Measurements from ENCODE around the gene HSD17B12. TPM values are rescaled to one million over a fixed set of nuclear protein-coding genes. Genes with fewer than 3 reads are reported as not detected.

HSD17B12 gene
- polyA plus RNA-seq, 3 donors: 20.4 to 62.4 (median 39.4) TPM

DNA sequence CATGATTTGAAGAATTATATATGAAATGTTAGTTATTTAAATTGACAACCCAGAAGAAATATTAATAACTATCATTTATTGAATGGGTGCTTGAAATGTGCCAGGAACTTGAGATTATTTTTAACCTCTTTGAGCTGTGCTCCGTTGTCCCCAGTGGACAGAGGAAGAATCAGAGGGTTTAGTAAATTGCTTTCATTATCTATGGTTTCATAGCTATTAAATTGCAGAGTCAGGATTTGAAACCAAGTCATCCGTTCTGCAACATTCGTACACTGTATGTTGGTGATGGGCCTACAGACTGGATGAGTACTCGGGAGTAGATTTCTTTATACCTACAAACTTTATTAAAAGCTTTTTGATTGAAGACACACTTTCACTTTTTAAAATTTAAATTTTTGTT lies 4.9 kb downstream of the HSD17B12 start:
- H3K27ac ChIP-seq (ENCODE audit: low read depth, low read length): no peak overlapping the region
- WGBS, 3 donors: 62 to 77% (median 71%) methylated on average over 4 of the region's 4 CpGs

DNA sequence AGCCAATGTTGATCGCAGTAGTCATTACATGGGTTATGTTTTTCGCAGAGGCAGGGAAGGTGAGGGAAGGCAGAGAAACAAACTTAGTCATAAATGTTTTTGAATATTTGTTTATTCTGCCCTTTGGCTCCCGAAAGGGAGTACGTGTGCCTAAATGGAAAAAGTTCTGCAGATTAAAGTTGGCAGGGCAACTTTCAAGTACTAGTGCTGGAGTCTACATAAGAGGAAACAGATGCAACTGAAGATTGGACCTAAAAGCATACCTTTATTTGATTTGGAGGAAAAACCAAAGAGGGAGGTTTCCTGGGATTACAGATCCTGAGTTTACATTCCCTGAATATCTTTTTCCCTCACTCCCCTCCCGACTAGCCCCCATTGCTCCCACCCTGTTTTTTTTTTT lies 5.7 kb downstream of the HSD17B12 start:
- 59 to 65% (median 63%) methylated on average over 5 of the region's 5 CpGs for WGBS, 3 donors
- no peak overlapping the region for H3K27ac ChIP-seq (ENCODE audit: low read depth, low read length)

DNA sequence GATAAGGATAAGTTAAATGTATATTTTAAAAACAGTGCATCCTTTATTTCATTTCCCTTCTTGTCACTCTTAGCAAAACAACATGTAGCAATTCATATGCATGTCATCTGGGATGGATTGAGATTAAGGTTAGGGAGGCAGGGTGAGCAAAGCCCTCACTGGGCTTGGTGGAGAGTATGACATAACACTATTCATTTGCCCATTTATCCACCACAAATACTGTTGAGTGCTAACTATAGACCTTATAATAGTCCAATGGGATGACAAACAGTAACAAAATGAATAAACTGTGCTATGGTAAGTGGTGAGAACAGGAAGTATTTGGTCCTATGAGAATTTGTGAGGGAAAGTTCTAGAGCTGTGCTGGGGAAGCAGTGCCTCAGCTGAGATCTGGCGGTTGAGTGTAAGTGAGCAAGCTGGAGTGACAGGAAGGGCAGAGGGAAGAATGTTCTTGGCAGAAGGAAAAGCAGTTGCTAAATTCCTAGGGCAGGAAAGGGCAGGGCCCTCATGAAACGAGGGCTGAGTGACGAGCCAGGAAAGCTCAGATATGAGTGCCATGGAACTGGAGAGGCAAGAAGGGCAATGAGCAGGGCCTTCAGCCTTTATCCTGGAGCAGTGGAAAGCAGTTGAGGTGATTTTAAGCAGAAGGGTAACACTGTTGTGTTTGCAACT lies 6.7 kb downstream of the HSD17B12 start:
- no peak overlapping the region for H3K27ac ChIP-seq (ENCODE audit: low read depth, low read length)
- 18 to 54% (median 21%) methylated on average over 3 of the region's 3 CpGs for WGBS, 3 donors

DNA sequence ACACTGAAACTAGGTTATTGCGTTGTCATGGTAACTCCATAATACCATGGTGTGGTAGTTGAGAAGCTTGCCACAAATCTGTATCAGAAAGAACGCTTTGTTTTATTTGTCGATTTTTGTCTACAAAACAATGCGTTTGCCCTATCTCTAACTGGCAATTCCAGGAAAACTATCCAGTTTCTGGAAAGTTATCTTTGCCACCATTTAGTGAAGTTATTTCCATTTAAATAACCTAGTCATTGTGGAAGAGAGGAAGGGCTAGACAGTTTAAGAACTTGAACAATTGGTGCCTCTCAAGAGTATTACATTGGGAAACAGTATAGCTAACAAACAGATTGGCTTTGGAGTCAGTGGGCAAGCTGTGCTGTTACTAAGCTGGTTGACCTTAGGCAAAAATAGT lies 7.9 kb downstream of the HSD17B12 start:
- WGBS, 3 donors: 65 to 73% (median 71%) methylated on average over 4 of the region's 4 CpGs
- H3K27ac ChIP-seq (ENCODE audit: low read depth, low read length): no peak overlapping the region

DNA sequence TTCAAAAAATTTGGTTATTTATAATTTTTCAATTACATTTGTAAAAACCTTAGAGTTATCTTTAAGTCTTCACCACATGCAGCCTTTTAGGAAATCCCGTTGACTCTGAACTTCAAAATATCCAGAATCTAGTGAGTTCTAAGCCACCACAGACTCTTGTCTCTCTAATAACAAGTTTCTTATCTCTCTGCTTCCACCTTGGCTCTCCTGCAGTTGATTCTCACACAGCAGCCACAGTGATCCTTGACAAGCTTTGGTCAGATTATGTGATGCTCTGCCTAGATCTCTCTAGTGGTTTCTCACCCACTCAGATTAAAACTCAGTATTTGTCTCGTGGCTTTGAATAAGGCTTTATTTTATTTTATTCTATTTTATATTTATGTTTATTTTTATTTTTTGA lies 8.6 kb downstream of the HSD17B12 start:
- whole genome bisulfite sequencing, 3 donors: 87 to 91% (median 88%) methylated on average over 2 of the region's 2 CpGs
- no peak overlapping the region for H3K27ac ChIP-seq (ENCODE audit: low read depth, low read length)

DNA sequence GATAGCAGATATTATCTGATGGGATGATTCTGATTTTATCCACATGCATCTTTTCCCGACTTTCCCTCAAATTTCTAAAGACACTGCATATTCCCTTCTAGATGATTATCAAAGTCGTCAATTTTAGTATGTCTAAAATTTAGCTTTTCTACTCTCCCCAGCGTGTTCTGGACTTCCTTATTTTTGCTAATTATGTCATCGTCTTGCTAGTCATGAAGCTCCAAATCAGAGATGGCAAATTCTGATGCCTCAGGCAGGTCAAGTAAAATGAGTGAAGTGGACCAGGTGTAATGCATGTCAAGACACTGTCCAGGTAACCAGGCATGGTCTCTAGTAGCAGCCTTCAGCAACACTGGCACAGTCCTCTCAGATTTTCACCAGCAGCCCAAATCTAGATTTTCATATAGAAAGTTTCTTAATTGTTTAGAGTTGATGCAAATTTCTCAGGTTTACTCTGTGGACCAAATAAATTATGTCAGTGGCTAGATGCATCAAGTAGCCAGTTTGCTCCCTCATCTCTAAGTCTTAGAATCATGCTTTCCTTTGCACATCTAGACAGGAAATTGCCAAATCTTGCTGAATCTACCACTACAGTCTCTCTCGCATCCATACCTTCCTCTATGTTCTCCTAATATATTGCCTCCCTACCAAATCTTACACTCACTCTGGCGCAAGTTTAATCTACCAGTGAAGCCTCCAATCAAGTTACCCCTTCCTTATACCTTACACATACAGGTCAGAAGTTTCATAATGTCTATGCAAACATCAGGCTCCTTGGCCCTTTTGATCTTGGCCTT lies 10.6 kb downstream of the HSD17B12 start:
- no peak overlapping the region for H3K27ac ChIP-seq (ENCODE audit: low read depth, low read length)
- WGBS, 3 donors: 63 to 93% (median 75%) methylated on average over 6 of the region's 6 CpGs

DNA sequence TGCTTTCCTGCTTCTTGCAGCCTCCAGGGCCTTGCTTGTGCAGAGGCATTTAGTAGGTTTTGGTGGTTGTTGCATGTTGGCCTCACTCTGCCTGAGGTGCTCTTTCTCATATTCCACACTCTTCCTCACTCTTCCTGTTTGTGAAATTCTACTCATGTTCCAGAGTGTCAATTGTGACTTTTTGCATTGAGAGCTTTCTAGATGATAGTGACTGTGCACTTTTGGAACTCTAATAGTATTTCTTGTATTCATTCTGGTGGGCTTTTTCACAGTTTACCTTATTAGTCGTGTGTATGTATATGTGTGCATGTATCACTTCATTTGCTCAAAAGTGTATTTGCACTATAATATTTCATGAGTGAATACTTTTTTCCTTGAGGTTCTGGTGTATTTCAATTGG lies 11.3 kb downstream of the HSD17B12 start:
- 89 to 93% (median 90%) methylated on average over 1 of the region's 1 CpG for WGBS, 3 donors
- H3K27ac ChIP-seq (ENCODE audit: low read depth, low read length): no peak overlapping the region

DNA sequence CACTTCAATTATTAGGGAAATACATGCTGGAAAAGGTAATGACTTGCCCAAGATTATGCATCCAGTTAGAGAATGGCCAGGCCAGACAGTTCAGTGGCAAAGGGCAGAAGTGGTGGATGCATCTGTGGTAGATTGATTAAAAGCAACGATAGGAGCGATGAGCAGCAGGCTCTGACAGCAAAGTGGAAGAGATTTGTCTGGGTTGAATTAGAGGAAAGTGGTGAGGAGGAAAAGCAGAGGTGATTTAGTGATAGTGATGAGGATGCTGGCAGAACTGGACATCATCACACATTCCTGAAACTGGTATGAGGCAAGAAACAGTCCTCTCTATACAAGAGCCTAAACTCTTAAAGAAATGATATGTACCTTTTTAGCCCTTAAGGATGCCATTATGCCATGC lies 12.5 kb downstream of the HSD17B12 start:
- no peak overlapping the region for H3K27ac ChIP-seq (ENCODE audit: low read depth, low read length)
- 88 to 95% (median 92%) methylated on average over 2 of the region's 2 CpGs for WGBS, 3 donors

DNA sequence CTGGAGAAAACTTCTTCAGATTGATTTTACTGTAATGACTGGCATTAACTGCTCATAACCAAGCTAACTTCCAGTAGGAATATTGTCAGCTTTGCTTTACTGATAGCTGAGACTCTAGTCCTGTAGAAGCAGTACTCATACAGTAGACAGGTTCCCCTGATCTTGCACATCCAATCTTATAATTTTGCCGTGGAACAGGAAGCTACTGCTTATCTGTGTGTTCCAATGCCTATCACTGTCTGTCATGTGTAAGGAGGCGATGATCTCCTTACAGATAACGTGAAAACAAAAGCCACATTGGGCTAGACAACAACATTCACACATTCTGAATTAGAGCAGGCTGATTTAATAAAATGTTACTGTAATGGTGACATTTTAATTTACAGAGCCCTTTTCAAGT lies 13.2 kb downstream of the HSD17B12 start:
- H3K27ac ChIP-seq (ENCODE audit: low read depth, low read length): no peak overlapping the region
- 64 to 74% (median 71%) methylated on average over 3 of the region's 3 CpGs for WGBS, 3 donors

DNA sequence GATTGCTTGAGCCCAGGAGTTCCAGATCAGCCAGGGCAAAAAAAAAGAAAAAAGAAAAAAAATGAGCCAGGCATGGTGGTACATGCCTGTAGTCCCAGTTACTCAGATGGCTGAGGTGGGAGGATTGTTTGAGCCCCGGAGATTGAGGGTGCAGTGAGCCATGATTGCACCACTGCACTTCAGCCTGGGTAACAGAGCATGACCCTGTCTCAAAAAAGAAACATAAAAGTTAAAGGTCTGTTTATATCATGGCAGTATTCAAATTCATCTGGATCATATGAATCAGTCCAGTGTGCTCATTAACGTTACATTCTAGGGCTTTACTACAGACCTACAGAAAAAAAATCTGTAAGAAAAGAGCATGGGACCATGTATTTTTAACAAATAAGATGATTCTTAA lies 13.9 kb downstream of the HSD17B12 start:
- no peak overlapping the region for H3K27ac ChIP-seq (ENCODE audit: low read depth, low read length)
- WGBS, 3 donors: 87 to 94% (median 91%) methylated on average over 2 of the region's 2 CpGs

DNA sequence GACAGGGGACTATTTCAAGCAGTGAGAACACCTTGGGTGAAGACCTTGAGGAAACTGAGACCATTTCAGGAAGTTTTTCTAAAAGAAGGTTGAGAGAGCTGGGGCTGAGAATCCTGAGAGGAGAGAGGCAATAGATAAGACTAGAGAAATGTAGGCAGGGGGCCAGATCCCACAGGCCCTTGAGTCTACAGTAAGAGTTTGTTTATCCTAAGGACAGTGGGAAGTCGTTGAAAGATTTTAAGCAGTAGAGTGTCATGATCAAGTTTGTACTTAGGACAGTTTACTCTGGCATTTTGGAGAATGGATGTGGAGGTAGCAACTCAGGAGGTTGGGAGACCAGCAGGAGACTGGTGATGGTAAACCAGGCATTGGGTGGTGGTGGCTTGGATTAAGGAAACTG lies 17.1 kb downstream of the HSD17B12 start:
- H3K27ac ChIP-seq (ENCODE audit: low read depth, low read length): no peak overlapping the region
- 43 to 61% (median 48%) methylated on average over 1 of the region's 1 CpG for WGBS, 3 donors

DNA sequence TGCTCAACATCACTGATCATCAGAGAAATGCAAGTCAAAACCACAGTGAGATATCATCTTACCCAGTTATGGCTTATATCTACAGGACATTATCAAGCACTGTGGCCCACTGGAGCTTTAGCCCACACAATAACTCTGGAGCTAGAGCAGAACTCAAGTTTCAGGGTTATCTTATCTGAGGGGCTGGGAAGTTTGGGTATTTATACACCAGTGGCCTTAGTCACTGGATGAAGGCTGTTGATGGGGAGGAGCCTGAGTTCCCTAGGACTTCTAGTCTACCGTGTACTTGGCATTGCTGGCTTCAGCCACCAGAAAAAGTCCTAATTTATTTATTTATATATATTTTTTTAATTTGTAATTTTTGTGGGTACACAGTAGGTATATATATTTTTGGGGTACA lies 19.3 kb downstream of the HSD17B12 start:
- WGBS, 3 donors: 78 to 100% (median 100%) methylated on average over 1 of the region's 1 CpG
- H3K27ac ChIP-seq (ENCODE audit: low read depth, low read length): no peak overlapping the region

DNA sequence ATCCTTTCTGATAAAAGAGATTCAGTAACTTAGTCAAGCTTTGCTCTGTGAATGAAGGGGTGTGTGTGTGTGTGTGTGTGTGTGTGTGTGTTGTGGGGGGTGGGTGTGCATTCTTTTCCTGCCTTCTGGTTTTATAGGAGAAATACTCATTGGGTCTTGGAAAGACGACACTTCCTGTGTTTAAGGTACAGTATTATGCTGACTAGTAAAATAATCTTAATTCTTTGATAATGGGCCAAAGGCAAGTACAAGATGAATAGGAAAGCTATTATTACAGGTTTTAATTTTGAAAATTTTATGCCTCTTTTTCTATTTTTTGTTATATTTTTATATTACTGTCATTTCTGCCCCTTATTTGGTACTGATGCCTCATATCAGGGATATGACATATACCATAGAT lies 26.1 kb downstream of the HSD17B12 start:
- no peak overlapping the region for H3K27ac ChIP-seq (ENCODE audit: low read depth, low read length)
- WGBS, 3 donors: 86 to 92% (median 88%) methylated on average over 1 of the region's 1 CpG

DNA sequence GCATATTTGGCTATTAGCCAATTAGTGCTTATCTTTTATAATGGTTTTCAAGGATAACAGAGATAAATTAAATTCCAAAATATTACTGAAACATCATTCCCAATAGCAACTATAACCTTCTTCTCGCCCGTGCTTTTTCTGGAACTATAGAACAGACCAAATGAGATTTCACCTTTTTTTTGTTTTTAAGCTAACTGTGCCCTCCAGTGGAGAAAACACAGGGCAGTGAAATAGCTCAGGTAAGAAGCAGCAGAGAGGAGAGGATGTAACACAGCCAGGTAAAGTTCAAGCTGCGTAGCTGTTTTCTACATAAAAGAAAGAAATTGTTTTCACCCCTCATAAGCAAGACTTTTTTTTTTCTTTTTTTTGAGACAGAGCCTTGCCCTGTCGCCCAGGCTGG lies 28.2 kb downstream of the HSD17B12 start:
- WGBS, 3 donors: 78 to 91% (median 78%) methylated on average over 4 of the region's 4 CpGs
- no peak overlapping the region for H3K27ac ChIP-seq (ENCODE audit: low read depth, low read length)

DNA sequence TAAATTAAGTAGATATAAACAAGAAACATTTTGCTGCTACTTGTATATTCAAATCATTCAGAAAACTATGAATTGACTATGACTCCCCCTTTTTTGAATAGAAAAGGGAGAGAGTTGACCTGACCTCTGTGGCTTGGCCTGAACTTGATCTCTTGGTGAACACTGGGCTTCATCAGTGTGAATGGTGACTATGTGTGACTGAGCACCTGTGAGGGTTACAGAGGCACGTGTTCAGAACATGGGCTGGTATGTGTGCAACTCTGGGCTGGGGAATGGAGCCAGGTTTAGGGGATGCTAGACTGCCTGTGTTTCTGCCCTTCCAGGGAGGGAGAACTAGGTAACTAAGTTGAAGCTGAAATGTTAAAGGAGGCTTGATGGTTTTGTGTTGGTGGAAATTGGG lies 29.2 kb downstream of the HSD17B12 start:
- 83 to 100% (median 92%) methylated on average over 1 of the region's 1 CpG for WGBS, 3 donors
- no peak overlapping the region for H3K27ac ChIP-seq (ENCODE audit: low read depth, low read length)

DNA sequence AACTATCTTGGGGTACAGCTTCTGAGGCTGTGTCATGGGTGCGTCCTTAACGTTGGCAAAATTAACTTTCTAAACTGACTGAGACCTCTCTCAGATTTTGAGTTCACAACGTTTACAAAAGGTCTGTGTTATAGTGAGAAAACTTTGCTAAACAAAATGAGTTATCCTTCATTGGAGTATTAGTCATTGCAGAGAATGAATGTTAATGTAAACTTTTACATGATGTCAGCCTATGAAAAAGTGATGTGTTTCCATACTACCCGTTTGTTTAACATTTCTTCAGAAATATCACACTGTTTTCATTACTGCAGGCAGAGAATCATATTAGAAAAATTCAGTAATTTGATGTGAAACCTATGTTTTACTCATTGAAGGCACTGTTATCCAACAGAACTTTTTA lies 32.1 kb downstream of the HSD17B12 start:
- 86 to 95% (median 88%) methylated on average over 4 of the region's 4 CpGs for WGBS, 3 donors
- H3K27ac ChIP-seq (ENCODE audit: low read depth, low read length): no peak overlapping the region

DNA sequence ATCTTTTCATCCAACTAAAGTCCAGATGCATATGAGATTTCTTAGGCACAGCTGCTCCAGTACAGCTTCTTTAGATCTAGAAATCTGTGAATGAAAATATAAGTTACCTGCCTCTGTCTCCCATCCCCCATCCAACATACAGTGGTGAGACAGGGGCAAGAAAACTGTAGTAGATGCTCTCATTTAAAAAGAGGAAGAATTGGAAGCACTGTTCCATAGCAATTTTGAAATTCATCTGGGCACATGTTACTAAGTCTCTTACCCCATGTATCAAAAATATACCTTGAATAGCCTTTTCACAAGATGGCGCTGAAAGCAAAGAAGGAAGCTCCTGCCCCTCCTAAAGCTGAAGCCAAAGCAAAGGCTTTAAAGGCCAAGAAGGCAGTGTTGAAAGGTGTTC lies 37.8 kb downstream of the HSD17B12 start:
- 96 to 100% (median 100%) methylated on average over 1 of the region's 1 CpG for WGBS, 3 donors
- no peak overlapping the region for H3K27ac ChIP-seq (ENCODE audit: low read depth, low read length)

DNA sequence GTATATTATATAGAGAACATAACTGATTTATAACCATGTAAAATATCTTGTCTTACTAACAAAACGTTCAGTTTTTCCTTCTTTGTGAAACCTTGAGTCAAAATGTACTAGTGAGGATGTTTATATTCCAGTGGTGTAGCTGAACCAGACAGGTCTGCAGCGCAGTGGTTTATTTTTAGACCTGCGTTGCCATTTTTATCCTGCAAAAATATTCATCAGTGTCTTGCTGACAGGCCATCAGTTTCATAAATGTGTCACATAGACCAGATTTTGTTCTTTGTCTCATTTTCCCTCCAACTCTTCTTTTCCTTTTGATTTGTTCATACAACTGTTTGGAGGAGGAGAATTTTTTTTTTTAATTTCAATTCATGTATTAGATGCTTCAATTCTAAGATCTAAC lies 43.1 kb downstream of the HSD17B12 start:
- WGBS, 3 donors: 57 to 79% (median 68%) methylated on average over 3 of the region's 3 CpGs
- no peak overlapping the region for H3K27ac ChIP-seq (ENCODE audit: low read depth, low read length)

DNA sequence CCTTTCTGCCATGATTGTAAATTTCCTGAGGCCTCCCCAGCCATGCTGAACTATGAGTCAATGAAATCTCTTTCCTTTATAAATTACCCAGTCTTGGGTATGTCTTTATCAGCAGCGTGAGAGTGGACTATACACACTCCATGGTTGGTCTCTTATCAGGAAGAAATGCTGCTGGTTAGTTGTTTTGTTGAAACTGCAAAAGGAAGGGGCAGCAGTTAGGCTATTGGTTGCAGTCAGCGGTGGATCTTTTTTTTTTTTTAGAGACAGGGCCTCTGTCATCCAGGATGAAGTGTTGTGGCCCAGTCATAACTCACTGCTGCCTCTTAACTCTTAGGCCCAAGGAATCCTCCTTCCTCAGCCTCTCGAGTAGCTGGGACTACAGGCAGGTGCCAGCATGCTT lies 51.7 kb downstream of the HSD17B12 start:
- no peak overlapping the region for H3K27ac ChIP-seq (ENCODE audit: low read depth, low read length)
- WGBS, 3 donors: 82 to 92% (median 82%) methylated on average over 3 of the region's 3 CpGs

DNA sequence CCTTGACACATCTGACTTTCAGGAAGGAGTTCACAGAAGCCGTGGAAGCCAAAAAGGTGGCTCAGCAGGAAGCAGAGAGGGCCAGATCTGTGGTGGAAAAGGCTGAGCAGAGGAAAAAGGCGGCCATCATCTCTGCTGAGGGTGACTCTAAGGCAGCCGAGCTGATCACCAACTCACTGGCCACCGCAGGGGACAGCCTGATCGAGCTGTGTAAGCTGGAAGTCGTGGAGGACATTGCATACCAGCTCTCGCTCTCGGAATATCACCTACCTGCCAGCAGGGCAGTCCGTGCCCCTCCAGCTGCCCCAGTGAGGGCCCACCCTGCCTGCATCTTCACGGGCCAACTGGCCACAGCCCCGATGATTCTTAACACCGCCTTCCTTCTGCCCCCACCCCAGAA lies 53.7 kb downstream of the HSD17B12 start:
- 98% methylated on average over 12 of the region's 12 CpGs for WGBS, 3 donors
- H3K27ac ChIP-seq (ENCODE audit: low read depth, low read length): no peak overlapping the region
